ENCODE measurements around the gene EXOSC1. TPM values are rescaled to one million over a fixed set of nuclear protein-coding genes. Genes with fewer than 3 reads are reported as not detected.
"Not testable (repeated sequence)": the region's sequence is repeated elsewhere in the genome, so short reads cannot be mapped to it uniquely, and the experiment has no call there.

EXOSC1 gene
- total RNA-seq, 1 experiment from 2014 or later = 34.7 TPM

- DNase-seq (peak; percentile 79), ATAC-seq (peak; percentile 82)
- peaks cover 39% of the 10 kb centered on the region for H3K4me1 ChIP-seq (ENCODE audit: insufficient read depth, low read length)
- peaks cover 33% of the 10 kb centered on the region for H3K36me3 ChIP-seq (ENCODE audit: low read depth, low read length)
- no peaks in the 10 kb centered on the region for H3K9me2 ChIP-seq (replicated peaks; ENCODE audit: low read length)
- no TSS peak for BruUV-seq (replicated peaks)
- peak overlapping the region; percentile 28 for H3K9ac ChIP-seq (ENCODE audit: low read length)
- peak overlapping the region; percentile 89 for H3K27ac ChIP-seq (ENCODE audit: low read length)
- ChIA-PET POLR2A (ENCODE audit: unreplicated experiment) (interaction anchor here (0.6 kb wide), 1 partner anchor 159 kb away, joined by 3 read pairs; no protein-coding TSS in a partner anchor), CTCF (no interaction called here)
- H3K4me2 ChIP-seq (ENCODE audit: low read length) = peak overlapping the region; percentile 74
- TF ChIP-seq EZH2 (IDR thresholded peaks at IDR 0.05; ENCODE audit: low read length, unreplicated experiment) (no peak), EZH2phosphoT487 (IDR thresholded peaks at IDR 0.05; ENCODE audit: borderline replicate concordance, low read length) (no peak), CTCF (conservative IDR thresholded peaks at IDR 0.05; ENCODE audit: low read depth, low read length) (no peak)
- H3K27me3 ChIP-seq (ENCODE audit: low read length) = no peaks in the 10 kb centered on the region
- H3K4me3 ChIP-seq (ENCODE audit: low read length) = peak overlapping the region; percentile 43; the same call in 1 of the 2 replicates
- intact Hi-C loops (cut with micrococcal nuclease) = loop anchor here (5.0 kb wide), 1 partner anchor 61 kb away; no protein-coding TSS in a partner anchor
- no peaks in the 10 kb centered on the region for H4K20me1 ChIP-seq (ENCODE audit: low read length)
- no peaks in the 10 kb centered on the region for H3K9me3 ChIP-seq (ENCODE audit: low read length)
- H2AFZ ChIP-seq (ENCODE audit: low read length) = no peak overlapping the region
- H3K79me2 ChIP-seq (ENCODE audit: low read length) = peaks cover 44% of the 10 kb centered on the region
- no peaks in the 10 kb centered on the region for H3F3A ChIP-seq (ENCODE audit: low read length, unreplicated experiment)
These were observed 35.3 kb upstream of the EXOSC1 start for GRCh38 chr10:97481071-97481470.

GRCh38 chr10:97479939-97480338 lies 34.1 kb upstream of the EXOSC1 start:
- no peak for TF ChIP-seq EZH2 (IDR thresholded peaks at IDR 0.05; ENCODE audit: low read length, unreplicated experiment)
- no peak for TF ChIP-seq CTCF (conservative IDR thresholded peaks at IDR 0.05; ENCODE audit: low read depth, low read length)
- no peak for TF ChIP-seq EZH2phosphoT487 (IDR thresholded peaks at IDR 0.05; ENCODE audit: borderline replicate concordance, low read length)
- H3K27ac ChIP-seq (ENCODE audit: low read length) = peak overlapping the region; percentile 89
- intact Hi-C loops (cut with micrococcal nuclease) = loop anchor here (5.0 kb wide), 1 partner anchor 62 kb away; no protein-coding TSS in a partner anchor
- H3K27me3 ChIP-seq (ENCODE audit: low read length) = no peaks in the 10 kb centered on the region
- ChIA-PET CTCF (no interaction called here), POLR2A (ENCODE audit: unreplicated experiment) (no interaction called here)
- BruUV-seq (replicated peaks) = no TSS peak
- no peak for ATAC-seq
- peak overlapping the region; percentile 74; the same call in 1 of the 2 replicates for H3K4me2 ChIP-seq (ENCODE audit: low read length)
- H3K4me3 ChIP-seq (ENCODE audit: low read length) = no peak overlapping the region
- peaks cover 41% of the 10 kb centered on the region for H3K36me3 ChIP-seq (ENCODE audit: low read depth, low read length)
- H3K9me2 ChIP-seq (replicated peaks; ENCODE audit: low read length) = no peaks in the 10 kb centered on the region
- no peaks in the 10 kb centered on the region for H4K20me1 ChIP-seq (ENCODE audit: low read length)
- no peaks in the 10 kb centered on the region for H3K9me3 ChIP-seq (ENCODE audit: low read length)
- no peak overlapping the region for H2AFZ ChIP-seq (ENCODE audit: low read length)
- H3F3A ChIP-seq (ENCODE audit: low read length, unreplicated experiment) = no peaks in the 10 kb centered on the region
- DNase-seq = no peak
- H3K4me1 ChIP-seq (ENCODE audit: insufficient read depth, low read length) = peaks cover 39% of the 10 kb centered on the region
- H3K79me2 ChIP-seq (ENCODE audit: low read length) = peaks cover 38% of the 10 kb centered on the region
- peak overlapping the region; percentile 28; the same call in 1 of the 2 replicates for H3K9ac ChIP-seq (ENCODE audit: low read length)

- BruUV-seq (replicated peaks); H3K9me3 ChIP-seq (ENCODE audit: low read length); POLR2A ChIA-PET (ENCODE audit: unreplicated experiment); H3K9me2 ChIP-seq (replicated peaks; ENCODE audit: low read length); intact Hi-C loops (cut with micrococcal nuclease); CTCF ChIA-PET; H2AFZ ChIP-seq (ENCODE audit: low read length); H4K20me1 ChIP-seq (ENCODE audit: low read length); H3K27me3 ChIP-seq (ENCODE audit: low read length); H3F3A ChIP-seq (ENCODE audit: low read length, unreplicated experiment); H3K4me3 ChIP-seq (ENCODE audit: low read length): not testable (repeated sequence)
- DNase-seq (peak; percentile 79), ATAC-seq (peak; percentile 41)
- H3K4me2 ChIP-seq (ENCODE audit: low read length) = peak overlapping the region; percentile 74
- peak overlapping the region; percentile 89 for H3K27ac ChIP-seq (ENCODE audit: low read length)
- peaks cover 39% of the 10 kb centered on the region for H3K4me1 ChIP-seq (ENCODE audit: insufficient read depth, low read length)
- H3K36me3 ChIP-seq (ENCODE audit: low read depth, low read length) = peaks cover 45% of the 10 kb centered on the region
- 0 out of 2 replicates have a peak overlapping the region, but pooled peaks have one; percentile 28 for H3K9ac ChIP-seq (ENCODE audit: low read length)
- H3K79me2 ChIP-seq (ENCODE audit: low read length) = peaks cover 38% of the 10 kb centered on the region
These were observed 33.6 kb upstream of the EXOSC1 start for GRCh38 chr10:97479410-97479809.

Data from PC-3 (cell line).